Activated T-cell treated with anti-CD3 and anti-CD28 coated beads, Interleukin-2, amount 50 U/mL, for 48 hours (primary cell): ENCODE results near the gene IZUMO2.
"Not testable (repeated sequence)": the region's sequence is repeated elsewhere in the genome, so short reads cannot be mapped to it uniquely, and the experiment has no call there.

Source experiments
- DNase-seq, 2 experiments: peaks; one replicate each; pipeline ENCODE4 v3.0.0-alpha.2; 2020

Gene IZUMO2

GRCh38 chr19:50181121-50181520 lies 18.0 kb upstream of the IZUMO2 start:
- no peak for DNase-seq

DNA sequence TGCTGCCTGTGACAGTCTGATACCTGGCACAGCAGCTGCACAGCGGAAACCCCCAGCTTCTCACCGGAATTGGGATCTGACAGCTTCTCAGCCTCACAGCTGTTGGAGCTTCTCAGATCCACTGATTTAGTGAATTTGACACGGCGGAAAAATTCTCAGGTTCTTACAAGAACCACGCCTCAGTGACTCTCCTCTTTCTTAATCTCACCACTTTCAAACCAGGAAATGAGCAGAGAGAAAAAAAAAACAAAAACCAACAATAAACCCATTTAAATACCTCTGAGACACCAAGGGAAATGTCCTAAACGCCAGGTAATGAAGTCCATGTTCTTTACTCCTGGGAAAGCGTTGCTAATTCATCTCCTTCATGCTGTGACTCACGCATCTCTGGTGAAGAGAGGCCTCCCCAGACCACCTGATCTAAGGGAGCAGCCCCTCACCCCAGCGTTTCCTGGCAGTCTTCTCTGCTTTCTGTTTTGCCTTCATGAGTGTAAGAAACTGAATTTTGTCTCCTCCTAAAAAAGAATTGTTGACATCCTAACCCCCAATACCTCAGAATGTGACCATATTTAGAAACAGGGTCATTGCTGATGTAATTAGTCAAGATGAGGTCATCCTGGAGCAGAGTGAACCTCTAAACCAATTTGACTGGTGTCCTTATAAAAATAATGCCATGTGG lies 15.9 kb upstream of the IZUMO2 start:
- DNase-seq: no peak

DNA sequence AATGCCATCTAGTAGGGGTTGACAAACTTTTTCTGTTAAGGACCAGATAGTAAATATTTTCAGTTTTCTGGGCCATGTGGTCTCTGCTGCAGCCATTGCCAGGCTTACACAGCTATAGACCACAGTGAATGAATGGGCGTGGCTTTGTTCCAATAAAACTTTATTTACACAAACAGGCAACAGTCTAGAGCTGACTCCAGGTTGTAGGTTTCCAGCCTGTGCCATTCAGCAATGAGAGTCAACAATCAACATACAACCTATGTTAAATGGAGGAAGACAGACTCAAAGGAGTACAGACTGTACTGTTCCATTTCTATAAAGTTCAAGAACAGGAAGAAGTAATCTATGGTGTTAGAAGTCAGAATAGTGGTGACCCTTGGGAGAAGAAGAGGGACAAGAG lies 15.2 kb upstream of the IZUMO2 start:
- no peak for DNase-seq

- no peak for DNase-seq
These were observed 13.7 kb upstream of the IZUMO2 start for GRCh38 chr19:50176775-50177174.

DNA sequence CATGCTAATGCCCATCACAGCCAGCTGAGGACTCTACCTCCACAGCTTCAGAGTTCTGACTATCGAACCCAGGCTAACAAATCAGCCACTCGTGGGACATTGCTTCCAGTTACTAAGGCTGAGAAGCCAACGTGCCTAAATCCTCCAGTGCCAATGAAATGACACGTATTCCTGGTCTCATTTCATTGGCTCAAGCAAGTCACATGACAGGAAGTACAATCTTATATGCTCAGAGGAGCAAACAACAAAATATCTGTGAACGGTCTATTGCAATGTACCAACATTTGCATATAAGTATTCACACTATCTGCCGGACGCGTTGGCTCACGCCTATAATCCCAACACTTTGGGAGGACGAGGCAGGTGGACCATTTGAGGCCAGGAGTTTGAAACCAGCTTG lies 12.8 kb upstream of the IZUMO2 start:
- no peak for DNase-seq

DNA sequence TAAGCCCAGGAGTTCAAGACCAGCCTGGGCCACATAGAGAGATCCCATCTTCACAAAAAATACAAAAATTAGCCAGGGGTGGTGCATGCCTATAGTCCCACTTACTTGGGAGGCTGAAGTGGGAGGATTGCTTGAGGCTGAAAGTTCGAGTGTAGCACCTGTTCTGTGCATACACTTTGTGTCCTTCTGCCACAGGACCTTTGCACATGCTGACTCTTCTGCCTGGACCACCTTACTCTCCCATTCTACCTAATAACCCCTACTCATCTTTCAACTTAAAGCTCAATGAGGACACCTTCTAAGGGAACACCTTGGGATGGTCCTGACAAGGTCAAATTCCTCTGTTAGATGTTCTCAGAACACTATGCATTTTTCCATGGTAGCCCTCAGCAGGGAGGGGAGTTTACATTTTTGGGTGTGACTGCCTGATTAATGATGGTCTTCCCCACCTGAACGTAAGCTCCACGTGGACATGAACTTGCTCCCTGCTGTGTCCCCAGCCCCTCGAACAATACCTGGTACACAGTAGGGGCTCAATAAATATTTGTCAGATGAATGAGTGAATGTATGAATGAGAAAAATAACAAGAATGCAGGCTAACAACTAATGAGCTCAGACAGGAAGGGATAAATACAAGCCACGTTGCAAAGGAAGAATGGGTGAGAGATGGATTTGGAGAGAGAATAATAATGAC lies 11.2 kb upstream of the IZUMO2 start:
- DNase-seq: no peak

- no peak for DNase-seq
These were observed 10.0 kb upstream of the IZUMO2 start for GRCh38 chr19:50173127-50173526.

DNA sequence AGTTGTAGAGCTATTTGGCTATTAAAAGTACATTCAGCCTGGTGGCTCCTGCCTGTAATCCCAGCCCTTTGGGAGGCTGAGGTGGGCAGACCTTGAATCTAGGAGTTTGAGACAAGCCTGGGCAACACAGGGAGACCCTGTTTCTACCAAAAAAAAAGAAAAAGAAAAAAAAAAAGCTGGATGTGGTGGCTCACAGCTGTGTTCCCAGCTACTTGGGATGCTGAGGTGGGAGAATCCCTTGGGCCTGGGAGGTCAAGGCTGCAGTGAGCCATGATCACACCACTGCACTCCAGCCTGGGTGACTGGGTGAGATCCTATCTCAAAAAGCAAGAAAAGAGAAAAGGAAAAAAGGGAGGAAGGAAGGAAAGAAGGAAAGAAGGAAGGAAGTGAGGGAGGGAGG lies 9.6 kb upstream of the IZUMO2 start:
- no peak for DNase-seq

DNA sequence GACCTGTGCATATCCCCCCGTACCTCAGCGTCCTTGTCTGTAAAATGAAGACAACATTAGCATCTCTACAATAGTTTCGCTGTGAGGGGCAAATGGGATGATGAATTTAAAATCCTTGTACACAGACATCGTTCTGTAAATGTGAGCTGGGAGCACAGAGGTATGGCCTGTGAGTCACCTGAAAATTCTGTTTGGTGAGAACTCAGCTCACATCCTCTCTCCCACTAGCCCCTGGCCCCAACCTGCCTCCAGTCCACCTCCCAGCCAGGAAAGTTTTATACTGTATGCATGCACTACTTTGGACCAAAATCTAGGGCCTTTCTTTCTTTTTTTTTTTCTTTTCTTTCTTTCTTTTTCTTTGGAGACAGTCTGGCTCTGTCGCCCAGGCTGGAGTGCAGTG lies 8.7 kb upstream of the IZUMO2 start:
- DNase-seq: no peak

- DNase-seq: no peak
These were observed 4.2 kb upstream of the IZUMO2 start for GRCh38 chr19:50167314-50167721.

DNA sequence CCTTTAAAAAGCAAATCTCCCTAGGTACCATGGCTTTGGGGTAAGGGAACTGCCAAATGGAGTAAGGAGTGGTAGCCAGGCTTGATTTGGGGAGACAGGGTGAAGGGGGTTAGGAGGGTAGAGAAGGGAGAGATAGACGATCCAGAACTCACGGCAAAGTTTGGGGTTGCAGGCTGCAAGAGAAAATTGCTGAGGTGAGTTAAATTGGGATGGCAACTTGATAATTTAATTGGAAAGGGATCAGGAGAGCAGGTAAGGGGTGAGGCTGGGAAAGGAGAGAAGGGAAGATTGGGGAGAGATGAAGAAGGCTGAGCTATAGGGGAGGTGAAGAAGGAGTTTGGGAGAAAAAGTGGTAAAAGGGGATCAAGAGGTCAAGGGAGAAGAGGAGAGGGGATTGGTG lies 4.0 kb downstream of the IZUMO2 start:
- DNase-seq: no peak

GRCh38 chr19:50158577-50158976 lies 4.5 kb downstream of the IZUMO2 start:
- DNase-seq: no peak

DNA sequence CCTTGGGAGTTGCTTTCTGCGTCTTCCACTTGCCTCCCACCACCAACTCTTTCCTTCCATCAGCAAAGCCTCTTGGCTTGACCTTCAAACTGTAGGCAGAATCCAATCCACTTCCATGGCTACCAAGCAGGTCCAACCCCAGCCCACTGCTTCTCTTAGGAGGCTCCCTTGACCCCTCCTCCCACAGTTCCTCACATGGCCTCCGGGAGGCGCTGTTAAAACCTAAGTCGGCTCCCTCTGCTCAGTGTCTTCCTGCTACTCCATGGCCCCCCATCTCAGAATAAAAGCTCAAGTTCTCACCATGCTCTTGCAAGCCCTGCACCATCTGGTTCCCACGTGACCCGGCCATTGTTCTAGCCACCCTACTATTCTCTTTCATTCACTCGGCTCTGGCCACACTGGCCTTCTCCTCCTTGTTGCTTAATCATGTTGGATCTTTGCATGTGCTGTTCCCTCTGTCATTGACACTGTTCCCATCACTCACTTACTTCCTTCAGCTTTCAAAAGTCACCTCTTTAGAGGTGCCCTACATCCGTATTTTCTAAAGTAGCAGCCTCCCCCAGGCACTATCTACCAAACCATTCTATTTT lies 7.5 kb downstream of the IZUMO2 start:
- DNase-seq: no peak

- DNase-seq: no peak
These were observed 8.6 kb downstream of the IZUMO2 start for GRCh38 chr19:50154529-50154928.

GRCh38 chr19:50152578-50152977 lies 10.5 kb downstream of the IZUMO2 start:
- no peak for DNase-seq

- DNase-seq: no peak
These were observed 14.6 kb downstream of the IZUMO2 start for GRCh38 chr19:50148528-50148927.

DNA sequence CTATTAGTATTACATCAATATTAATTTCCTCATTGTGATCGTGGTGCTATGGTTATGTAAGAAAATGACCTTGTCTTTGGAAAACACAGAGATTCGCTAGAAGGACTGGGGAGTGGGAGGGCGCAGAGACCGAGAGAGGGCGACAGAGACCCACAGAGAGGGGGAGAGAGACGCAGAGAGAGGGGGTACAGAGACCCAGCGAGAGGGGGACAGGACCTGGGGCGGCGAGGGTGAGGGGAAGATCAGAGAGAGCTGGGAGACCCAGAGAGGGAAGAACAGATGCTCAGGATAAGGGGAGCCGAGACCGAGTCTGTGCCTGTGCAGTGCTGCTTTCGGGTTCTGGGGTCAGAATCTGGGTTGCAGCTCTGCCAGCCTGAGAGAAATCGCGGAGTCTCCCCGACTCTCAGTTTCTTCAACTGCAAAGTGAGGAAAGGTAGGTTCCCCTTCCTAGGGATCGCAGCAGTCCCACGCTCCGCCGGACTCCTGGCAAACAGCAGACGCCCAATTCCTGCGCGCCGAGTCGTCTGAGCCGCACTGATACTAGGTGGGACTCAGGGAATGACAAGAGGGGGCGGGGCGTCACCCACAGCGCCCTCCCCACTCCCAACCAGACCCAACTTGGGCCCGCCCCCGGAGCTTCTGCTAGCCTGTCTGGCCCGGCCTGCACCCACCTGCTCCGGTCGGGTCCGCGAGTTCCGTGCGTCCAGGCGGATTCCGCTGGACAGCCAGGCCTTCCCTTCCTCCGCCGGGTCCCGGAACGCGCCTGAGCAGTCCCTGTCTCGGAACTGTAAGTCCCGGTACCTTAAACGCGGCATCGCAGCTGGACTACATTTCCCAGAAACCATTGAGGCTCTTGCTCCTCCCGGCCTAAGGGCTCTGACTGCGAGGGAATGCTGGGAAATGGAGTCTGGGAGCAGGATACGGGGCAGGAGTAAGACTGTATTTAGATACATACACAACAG lies 15.3 kb downstream of the IZUMO2 start:
- DNase-seq: peak; percentile 80 to 84

DNA sequence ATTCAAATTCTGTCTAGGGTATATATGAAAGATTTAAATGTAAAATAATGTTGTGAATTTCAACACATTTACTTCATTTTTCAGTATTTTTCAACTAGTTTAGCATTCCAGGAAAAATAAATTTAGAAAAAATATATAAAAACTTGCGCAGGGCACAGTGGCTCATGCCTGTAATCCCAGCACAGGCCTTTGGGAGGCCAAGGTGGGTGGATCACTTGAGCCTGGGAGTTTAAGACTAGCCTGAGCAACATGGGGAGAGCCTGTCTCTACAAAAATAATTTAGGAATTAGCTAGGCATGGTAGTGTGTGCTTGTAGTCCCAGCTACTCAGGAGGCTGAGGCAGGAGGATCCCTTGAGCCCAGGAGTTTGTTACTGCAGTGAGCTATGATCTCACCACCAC lies 21.2 kb downstream of the IZUMO2 start:
- not testable (repeated sequence) for DNase-seq

DNA sequence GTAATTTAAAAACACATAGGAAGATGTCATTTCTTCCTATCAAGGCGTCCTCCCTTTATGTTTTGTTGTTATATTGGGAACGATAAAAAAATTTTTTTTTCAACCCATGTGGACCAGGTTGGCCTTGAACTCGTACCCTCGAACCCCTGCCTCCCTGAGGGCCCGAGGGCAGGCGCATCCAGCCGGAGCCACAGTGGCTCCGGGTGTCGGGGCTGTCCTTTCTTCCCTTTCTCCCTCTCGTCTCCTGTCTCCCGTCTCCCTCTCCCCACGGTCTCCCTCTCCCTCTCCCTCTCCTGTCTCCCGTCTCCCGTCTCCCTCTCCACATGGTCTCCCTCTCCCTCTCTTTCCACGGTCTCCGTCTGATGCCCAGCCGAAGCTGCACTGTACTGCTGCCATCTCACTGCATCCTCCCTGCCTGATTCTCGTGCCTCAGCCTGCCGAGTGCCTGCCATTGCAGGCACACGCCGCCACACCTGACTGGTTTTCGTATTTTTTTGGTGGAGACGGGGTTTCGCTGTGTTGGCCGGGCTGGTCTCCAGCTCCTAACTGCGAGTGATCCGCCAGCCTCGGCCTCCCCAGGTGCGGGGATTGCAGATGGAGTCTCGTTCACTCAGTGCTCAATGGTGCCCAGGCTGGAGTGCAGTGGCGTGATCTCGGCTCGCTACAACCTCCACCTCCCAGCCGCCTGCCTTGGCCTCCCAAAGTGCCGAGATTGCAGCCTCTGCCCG lies 22.8 kb downstream of the IZUMO2 start:
- not testable (repeated sequence) for DNase-seq

DNA sequence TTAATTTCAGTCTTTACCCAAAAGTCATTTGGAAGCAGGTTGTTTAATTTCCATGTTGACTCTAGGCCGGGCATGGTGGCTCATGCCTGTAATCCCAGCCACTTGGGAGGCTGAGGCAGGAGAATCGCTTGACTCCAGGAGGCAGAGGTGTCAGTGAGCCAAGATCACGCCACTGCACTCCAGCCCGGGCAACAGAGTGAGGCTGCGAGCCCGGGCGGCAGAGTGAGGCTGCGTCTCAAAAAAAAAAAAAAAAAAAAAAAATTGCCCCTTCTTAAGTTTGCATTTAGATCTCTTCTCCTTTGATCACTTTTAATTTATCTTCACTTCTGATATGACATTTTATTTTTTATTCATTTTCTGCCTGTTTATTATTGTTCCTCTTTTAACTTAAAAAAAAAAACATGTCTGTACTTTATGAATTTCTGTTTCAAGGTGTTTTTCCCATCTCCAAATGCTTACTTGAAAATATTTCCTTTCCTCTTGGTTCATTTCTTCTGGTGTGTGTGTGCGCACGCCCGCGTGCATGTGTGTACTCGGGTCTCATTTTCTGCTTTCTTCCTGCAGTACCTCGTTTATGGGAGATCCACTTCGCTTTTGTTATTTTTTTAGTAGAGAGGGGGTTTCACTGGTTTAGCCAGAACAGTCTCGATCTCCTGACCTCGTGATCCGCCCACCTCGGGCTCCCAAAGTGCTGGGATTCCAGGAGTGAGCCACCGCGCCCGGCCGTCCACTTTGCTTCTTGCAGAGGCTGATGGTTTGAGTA lies 26.3 kb downstream of the IZUMO2 start:
- DNase-seq: not testable (repeated sequence)

GRCh38 chr19:50135856-50136602 lies 27.1 kb downstream of the IZUMO2 start:
- not testable (repeated sequence) for DNase-seq
